H9 (cell line): Measurements from ENCODE around the gene INSM2. TPM values are rescaled to one million over a fixed set of nuclear protein-coding genes. Genes with fewer than 3 reads are reported as not detected.

Experiments used
- DNase-seq: peaks from one replicate; pipeline ENCODE4 v3.0.0-alpha.2; 2017
- H2AFZ ChIP-seq: one replicate; pipeline ENCODE4 v1.6.1; 2013; ENCODE audit warnings: mild to moderate bottlenecking, low read length, control low read depth, moderate library complexity
- H2AK5ac ChIP-seq: 2 replicates; pipeline ENCODE4 v1.6.1; 2013; ENCODE audit warnings: low read length, control low read depth, mixed read lengths; ENCODE audit not compliant: insufficient read length
- H2BK120ac ChIP-seq: one replicate; pipeline ENCODE4 v1.6.1; 2013; ENCODE audit warnings: low read depth, mild to moderate bottlenecking, low read length, control low read depth, inconsistent platforms; ENCODE audit not compliant: poor library complexity, severe bottlenecking
- H2BK12ac ChIP-seq: 2 replicates; pipeline ENCODE4 v1.6.1; 2013; ENCODE audit warnings: low read length, control low read depth, mixed read lengths, low read depth; ENCODE audit not compliant: insufficient read length
- H2BK15ac ChIP-seq: 2 replicates; pipeline ENCODE4 v1.6.1; 2013; ENCODE audit warnings: low read depth, low read length, control low read depth
- H2BK20ac ChIP-seq: one replicate; pipeline ENCODE4 v1.6.1; 2013; ENCODE audit warnings: low read depth, mild to moderate bottlenecking, low read length, control low read depth, inconsistent platforms; ENCODE audit not compliant: poor library complexity, severe bottlenecking
- H2BK5ac ChIP-seq: 2 replicates; pipeline ENCODE4 v1.6.1; 2013; ENCODE audit warnings: low read length, control low read depth, mixed read lengths; ENCODE audit not compliant: insufficient read length
- H3K14ac ChIP-seq: 2 replicates; pipeline ENCODE4 v1.6.1; 2013; ENCODE audit warnings: low read length, control low read depth; ENCODE audit not compliant: insufficient read depth
- H3K18ac ChIP-seq: 2 replicates; pipeline ENCODE4 v1.6.1; 2013; ENCODE audit warnings: low read depth, mild to moderate bottlenecking, mixed read lengths, low read length, control low read depth; ENCODE audit not compliant: insufficient read length
- H3K23ac ChIP-seq: 2 replicates; pipeline ENCODE4 v1.6.1; 2013; ENCODE audit warnings: low read length, control low read depth, mixed read lengths, low read depth; ENCODE audit not compliant: insufficient read length
- H3K23me2 ChIP-seq: 2 replicates; pipeline ENCODE4 v1.6.1; 2013; ENCODE audit warnings: low read depth, mild to moderate bottlenecking, mixed read lengths, low read length, control low read depth; ENCODE audit not compliant: insufficient read length, poor library complexity, severe bottlenecking
- H3K27ac ChIP-seq: 2 replicates; pipeline ENCODE4 v1.5.1; 2013; ENCODE audit warnings: low read length, control low read depth, mixed read lengths, low read depth; ENCODE audit not compliant: insufficient read length
- H3K27me3 ChIP-seq: 2 replicates; pipeline ENCODE4 v1.6.1; 2013; ENCODE audit warnings: low read length, control low read depth, inconsistent platforms; ENCODE audit not compliant: insufficient read depth
- H3K4ac ChIP-seq: 2 replicates; pipeline ENCODE4 v1.6.1; 2013; ENCODE audit warnings: low read depth, mild to moderate bottlenecking, control low read depth, inconsistent platforms, low read length, moderate library complexity
- H3K4me1 ChIP-seq: 2 replicates; pipeline ENCODE4 v1.6.1; 2013; ENCODE audit warnings: low read length, control low read depth, inconsistent platforms; ENCODE audit not compliant: insufficient read depth
- H3K4me2 ChIP-seq: 2 replicates; pipeline ENCODE4 v1.6.1; 2013; ENCODE audit warnings: low read length, control low read depth, mixed read lengths; ENCODE audit not compliant: insufficient read length, insufficient read depth
- H3K56ac ChIP-seq: 2 replicates; pipeline ENCODE4 v1.6.1; 2013; ENCODE audit warnings: low read depth, mild to moderate bottlenecking, mixed read lengths, low read length, control low read depth; ENCODE audit not compliant: insufficient read length
- H3K79me1 ChIP-seq: 2 replicates; pipeline ENCODE4 v1.6.1; 2013; ENCODE audit warnings: low read depth, mild to moderate bottlenecking, moderate library complexity, low read length, control low read depth, inconsistent platforms; ENCODE audit not compliant: insufficient read depth, poor library complexity, severe bottlenecking
- H3K79me2 ChIP-seq: 2 replicates; pipeline ENCODE4 v1.6.1; 2013; ENCODE audit warnings: low read length, control low read depth, inconsistent platforms; ENCODE audit not compliant: insufficient read depth
- H3K9ac ChIP-seq: 2 replicates; pipeline ENCODE4 v1.6.1; 2013; ENCODE audit warnings: low read length, control low read depth, mixed read lengths; ENCODE audit not compliant: insufficient read length; ENCODE audit errors: extremely low read depth
- H3K9me3 ChIP-seq: one replicate; pipeline ENCODE4 v1.6.1; 2013; ENCODE audit warnings: low read depth, low read length, inconsistent platforms; ENCODE audit not compliant: control insufficient read depth
- H3T11ph ChIP-seq: one replicate; pipeline ENCODE4 v1.6.1; 2013; ENCODE audit warnings: mild to moderate bottlenecking, low read length, control low read depth, inconsistent platforms
- H4K20me1 ChIP-seq: one replicate; pipeline ENCODE4 v1.6.1; 2013; ENCODE audit not compliant: control insufficient read depth, insufficient read length, insufficient read depth
- H4K5ac ChIP-seq: 2 replicates; pipeline ENCODE4 v1.6.1; 2013; ENCODE audit warnings: low read depth, mild to moderate bottlenecking, mixed read lengths, low read length, control low read depth; ENCODE audit not compliant: insufficient read length
- H4K8ac ChIP-seq: replicated peaks from 2 replicates; pipeline ENCODE4 v1.6.1; 2013; ENCODE audit warnings: low read length, control low read depth, mixed read lengths, low read depth; ENCODE audit not compliant: insufficient read length
- H4K91ac ChIP-seq: 2 replicates; pipeline ENCODE4 v1.6.1; 2013; ENCODE audit warnings: low read depth, mild to moderate bottlenecking, moderate library complexity, mixed read lengths, low read length, control low read depth; ENCODE audit not compliant: insufficient read length
- H3K27ac Mint-ChIP-seq, 3 experiments: 2 replicates in 2 of 3; 3 replicates in 1 of 3; pipeline ENCODE4 v1.8.0; 2020 to 2021; ENCODE audit warnings: mixed read lengths in 3 of 3, mild to moderate bottlenecking in 1 of 3, moderate library complexity in 1 of 3
- H3K27me3 Mint-ChIP-seq: 2 replicates; pipeline ENCODE4 v1.8.0; 2021; ENCODE audit warnings: low read depth, mild to moderate bottlenecking, moderate library complexity, mixed read lengths
- H3K36me3 Mint-ChIP-seq, 3 experiments: 2 replicates in 2 of 3; 3 replicates in 1 of 3; pipeline ENCODE4 v1.8.0; 2020 to 2021; ENCODE audit warnings: low read depth in 3 of 3, mixed read lengths in 3 of 3; ENCODE audit not compliant: insufficient read depth in 1 of 3
- H3K4me1 Mint-ChIP-seq, 2 experiments: 2 replicates each; pipeline ENCODE4 v1.8.0; 2020; ENCODE audit warnings: mixed read lengths in 2 of 2
- H3K4me3 Mint-ChIP-seq, 2 experiments: 2 replicates in 1 of 2; 3 replicates in 1 of 2; pipeline ENCODE4 v1.8.0; 2020 to 2021; ENCODE audit warnings: mild to moderate bottlenecking in 2 of 2, mixed read lengths in 2 of 2, moderate library complexity in 1 of 2
- H3K9me3 Mint-ChIP-seq, 2 experiments: 2 replicates in 1 of 2; 3 replicates in 1 of 2; pipeline ENCODE4 v1.8.0; 2020; ENCODE audit warnings: mild to moderate bottlenecking in 2 of 2, mixed read lengths in 2 of 2, moderate library complexity in 1 of 2
- CTCF ChIP-seq: fragments of 200-600 bp; sonication (generic); conservative IDR thresholded peaks from 3 replicates; pipeline ENCODE4 v1.8.0; 2021; ENCODE audit warnings: antibody characterized with exemption, mild to moderate bottlenecking
- WGBS: extraction: QIAGEN DNeasy Blood & Tissue Kit; methylation state at CpG from one replicate; pipeline ENCODE4 v1.1.7; 2013; ENCODE audit warnings: missing lambda C conversion rate, low lambda C conversion rate, mixed read lengths; ENCODE audit not compliant: insufficient read length; ENCODE audit errors: extremely low coverage; 5-methylcytosine and 5-hydroxymethylcytosine counted together
- total RNA-seq: library from RNA; stranded (reverse); gene quantifications from 2 replicates; pipeline ENCODE4 v1.2.1, GENCODE V29; 2021

Gene INSM2
- total RNA-seq, 1 experiment from 2014 or later, result not detected

DNA sequence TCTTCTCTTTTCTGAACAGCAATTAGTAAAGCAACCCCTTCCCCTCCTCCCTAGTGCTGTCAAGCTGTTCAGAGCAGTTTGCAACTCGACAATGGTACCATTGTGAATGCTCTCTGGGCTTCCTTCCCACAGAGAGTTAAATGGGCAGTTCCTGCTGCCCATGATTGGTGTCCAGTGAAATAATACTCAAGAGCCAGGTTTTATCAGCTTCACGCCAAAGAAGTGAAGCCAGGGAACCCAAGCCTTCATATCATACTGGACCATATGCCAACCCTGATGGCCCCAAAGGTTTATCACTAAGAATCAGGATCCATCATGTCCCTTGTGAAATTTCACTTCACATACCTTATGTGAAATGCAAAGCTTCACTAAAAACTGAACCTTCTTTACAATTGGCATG is 24.7 kb downstream of the INSM2 start:
- no peaks in the 10 kb centered on the region for H3K27me3 Mint-ChIP-seq
- no peak overlapping the region for H3K18ac ChIP-seq
- no peak overlapping the region for H3K27ac ChIP-seq
- H3K56ac ChIP-seq, result no peak overlapping the region
- TF ChIP-seq CTCF, result no peak
- H4K20me1 ChIP-seq, result no peaks in the 10 kb centered on the region
- H2AK5ac ChIP-seq, result no peak overlapping the region
- no peak overlapping the region for H2AFZ ChIP-seq
- no peak overlapping the region for H2BK120ac ChIP-seq
- H3K23ac ChIP-seq, result no peak overlapping the region
- H3K9ac ChIP-seq, result no peak overlapping the region
- H4K8ac ChIP-seq, result no peak overlapping the region
- H3K4me3 Mint-ChIP-seq, result peak overlapping the region in 1 of 2 experiments; percentile 36; a peak in 1 of 5 replicates
- no peak overlapping the region for H2BK5ac ChIP-seq
- no peaks in the 10 kb centered on the region for H3K36me3 Mint-ChIP-seq
- H3K4me1 ChIP-seq, result peaks cover 4% of the 10 kb centered on the region; the same call in 1 of the 2 replicates
- H3K4me2 ChIP-seq, result peak overlapping the region; percentile 31
- no peak overlapping the region for H2BK20ac ChIP-seq
- H3K27me3 ChIP-seq, result no peaks in the 10 kb centered on the region
- no peak overlapping the region; a peak in 1 of 7 replicates for H3K27ac Mint-ChIP-seq
- no peak overlapping the region for H3T11ph ChIP-seq
- peaks cover 9 to 14% of the 10 kb centered on the region in 2 experiments for H3K4me1 Mint-ChIP-seq
- no peak overlapping the region for H4K5ac ChIP-seq
- no peaks in the 10 kb centered on the region for H3K9me3 Mint-ChIP-seq
- no peak overlapping the region for H2BK15ac ChIP-seq
- no peak overlapping the region for H3K14ac ChIP-seq
- no peak overlapping the region for H3K4ac ChIP-seq
- no peak for DNase-seq
- no peaks in the 10 kb centered on the region for H3K9me3 ChIP-seq
- no CpG with 5 or more reads among the region's 2 CpGs for WGBS
- H4K91ac ChIP-seq, result no peak overlapping the region
- H2BK12ac ChIP-seq, result no peak overlapping the region
- no peaks in the 10 kb centered on the region for H3K23me2 ChIP-seq
- no peaks in the 10 kb centered on the region for H3K79me1 ChIP-seq
- no peaks in the 10 kb centered on the region for H3K79me2 ChIP-seq
